SH-SY5Y (cell line): ENCODE measurements around the gene DUSP6.

ENCODE experiments used
- GATA2 ChIP-seq: IDR thresholded peaks from 2 replicates; pipeline ENCODE4 v1.6.1; 2011; ENCODE audit warnings: mild to moderate bottlenecking, low read depth, low read length
- GATA3 ChIP-seq: IDR thresholded peaks from 2 replicates; pipeline ENCODE4 v1.6.1; 2011; ENCODE audit warnings: low read depth, mild to moderate bottlenecking, low read length, moderate library complexity

Gene DUSP6

GRCh38 chr12:89316705-89317139 lies 35.6 kb downstream of the DUSP6 start:
- no peak for TF ChIP-seq GATA3
- TF ChIP-seq GATA2, result no peak

- TF ChIP-seq GATA3 (no peak), GATA2 (no peak)
These were observed 38.1 kb downstream of the DUSP6 start for GRCh38 chr12:89314060-89314761.

DNA sequence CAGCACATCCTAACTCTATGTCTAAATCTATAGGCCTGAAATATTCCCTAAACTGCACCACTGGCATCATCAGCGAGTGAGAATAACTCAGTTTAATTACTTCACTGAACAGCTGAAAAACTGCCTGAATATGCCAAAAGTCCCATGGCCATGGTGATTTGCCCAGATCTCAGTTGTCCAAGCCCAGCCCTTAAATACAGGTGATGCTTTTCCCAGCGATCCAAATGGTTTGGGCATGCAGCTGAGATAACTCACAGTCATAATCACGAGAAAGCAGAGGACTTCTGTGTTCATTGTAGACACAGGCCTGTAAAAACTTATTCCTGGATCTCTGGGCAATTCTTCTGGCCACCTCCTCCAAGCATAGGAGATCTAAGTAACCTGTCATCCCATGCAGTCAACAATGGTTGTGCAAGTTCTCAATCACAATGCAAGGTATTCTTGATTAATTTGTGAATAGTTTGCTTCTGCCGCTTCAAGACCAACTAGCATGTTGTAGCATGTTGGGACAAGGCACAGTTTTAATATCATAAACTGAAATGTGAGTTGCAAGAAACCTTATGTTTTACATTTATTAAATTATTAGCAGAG lies 40.5 kb downstream of the DUSP6 start:
- TF ChIP-seq GATA2, result no peak
- no peak for TF ChIP-seq GATA3

DNA sequence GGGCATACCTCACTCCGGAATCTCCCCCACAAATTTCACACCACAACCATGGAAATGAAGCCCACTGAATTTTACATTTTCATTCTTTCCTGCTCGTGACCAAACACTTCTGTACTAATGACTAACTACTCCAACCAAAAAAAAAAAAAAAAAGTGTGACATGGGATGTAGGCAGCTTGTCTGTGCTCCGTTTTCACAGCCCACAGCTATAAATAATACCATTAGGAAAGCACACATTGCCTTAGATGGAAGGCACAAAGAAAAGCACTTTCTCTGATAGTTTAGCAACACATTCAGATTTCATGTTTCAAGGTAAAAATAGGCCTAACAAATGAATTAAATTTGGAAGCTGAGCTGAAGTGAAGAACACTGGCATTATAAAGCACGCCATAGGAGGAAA lies 42.5 kb downstream of the DUSP6 start:
- TF ChIP-seq GATA2 (no peak), GATA3 (no peak)

DNA sequence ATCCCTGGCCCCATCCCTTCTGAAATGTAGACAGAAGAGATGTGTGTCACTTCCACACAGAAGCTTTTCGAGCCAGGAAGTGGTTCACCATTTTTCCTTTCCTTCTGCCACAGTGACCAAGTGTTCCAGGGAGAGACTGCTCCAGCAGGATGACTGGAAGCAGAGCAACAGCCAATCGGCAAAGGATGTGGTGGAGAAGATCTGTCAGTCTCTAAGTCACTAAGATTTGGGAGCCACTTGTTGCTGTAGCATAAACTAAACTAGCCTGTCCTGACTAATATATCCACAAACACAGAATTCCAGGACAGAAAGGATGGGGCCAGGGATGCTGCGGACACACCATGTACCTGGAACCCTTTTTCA lies 42.9 kb downstream of the DUSP6 start:
- TF ChIP-seq GATA2, result no peak
- no peak for TF ChIP-seq GATA3

GRCh38 chr12:89307474-89308253 lies 44.6 kb downstream of the DUSP6 start:
- TF ChIP-seq GATA3 (no peak), GATA2 (no peak)

DNA sequence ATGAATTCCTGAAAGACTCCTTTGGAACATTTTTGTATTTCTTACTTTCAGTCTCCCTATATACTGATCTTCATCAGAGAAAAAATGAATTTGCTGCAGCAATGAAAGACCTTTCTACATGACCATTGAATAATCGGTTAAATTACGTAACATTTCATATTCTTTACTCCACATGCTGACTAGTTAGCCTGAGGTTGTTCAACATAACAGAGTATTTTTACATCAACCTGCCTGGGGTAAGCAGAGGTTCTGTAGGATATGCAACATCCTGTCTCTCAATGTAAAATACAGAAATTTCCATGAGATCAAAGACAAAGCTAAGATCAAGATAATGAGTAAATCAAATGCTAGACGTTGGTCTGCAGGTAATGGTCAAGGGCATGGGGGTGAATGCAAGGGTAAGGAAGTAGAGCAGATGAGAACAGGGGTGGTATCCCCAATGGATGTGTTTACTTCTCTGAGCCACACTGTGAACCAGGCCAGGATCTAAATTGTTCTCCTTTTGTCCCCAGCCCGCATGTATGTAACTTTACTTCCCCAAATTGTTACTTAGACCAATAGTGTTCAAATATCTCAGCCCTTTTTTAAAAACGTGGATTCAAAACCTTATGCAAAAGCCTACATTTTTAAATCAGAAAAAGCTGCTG lies 45.4 kb downstream of the DUSP6 start:
- TF ChIP-seq GATA3 (no peak), GATA2 (no peak)

DNA sequence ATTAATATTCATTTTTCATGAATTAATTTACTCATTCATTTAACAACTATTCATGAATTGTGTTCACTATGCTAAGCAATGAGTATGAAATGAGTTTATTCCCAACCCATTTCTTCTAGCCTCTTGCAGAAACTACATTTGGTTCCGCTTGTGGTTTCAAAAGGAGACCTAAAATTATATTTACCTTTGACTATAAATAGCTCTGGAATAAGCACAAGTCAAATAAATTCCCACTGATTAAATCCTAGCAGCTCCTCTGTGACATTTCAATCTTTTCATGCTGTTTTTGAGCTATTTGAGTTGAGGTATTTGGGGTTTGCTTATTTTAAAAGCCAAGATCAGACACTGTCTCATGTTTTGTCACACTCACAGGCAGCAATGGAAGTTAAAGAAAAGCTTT lies 46.9 kb downstream of the DUSP6 start:
- no peak for TF ChIP-seq GATA2
- TF ChIP-seq GATA3, result no peak

DNA sequence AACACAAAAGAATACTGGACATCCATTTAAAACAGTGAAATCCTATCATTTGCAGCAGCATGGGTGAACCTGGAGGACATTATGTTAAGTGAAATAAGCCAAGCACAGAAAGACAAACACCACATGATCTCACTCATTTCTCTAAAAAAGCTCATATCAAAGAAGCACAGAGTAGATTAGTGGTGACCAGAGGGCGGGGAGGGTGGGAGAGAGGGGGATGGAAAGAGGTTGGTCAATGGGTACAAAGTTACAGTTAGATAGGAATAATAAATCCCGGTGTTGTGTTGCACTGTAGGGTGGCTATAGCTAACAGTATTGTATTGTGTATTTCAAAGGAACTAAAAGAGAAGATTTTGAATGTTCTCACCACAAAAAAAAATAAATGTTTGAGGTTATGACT lies 52.4 kb downstream of the DUSP6 start:
- no peak for TF ChIP-seq GATA2
- no peak for TF ChIP-seq GATA3

DNA sequence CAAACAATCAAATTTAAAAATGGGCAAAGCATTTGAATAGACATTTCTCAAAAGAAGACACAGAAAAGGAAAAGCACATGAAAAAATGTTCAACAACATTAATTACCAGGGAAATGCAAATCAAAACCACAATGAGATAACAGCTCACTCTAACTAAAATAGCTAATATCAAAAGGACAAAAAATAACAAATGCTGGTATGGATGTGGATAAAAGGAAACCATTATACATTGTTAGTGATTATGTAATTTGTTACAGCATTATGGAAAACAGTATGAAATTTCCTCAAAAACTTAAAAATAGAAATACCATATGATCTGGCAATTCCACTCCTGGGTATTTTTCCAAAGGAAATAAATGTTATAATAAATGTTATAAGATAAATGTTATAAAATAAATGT lies 52.9 kb downstream of the DUSP6 start:
- TF ChIP-seq GATA3, result no peak
- TF ChIP-seq GATA2, result no peak
